Peyer's patch (tissue), 4 donors: Measurements from ENCODE around the gene ICE2.

Experiments used
- POLR2A ChIP-seq, 2 donors: fragments of 450-650 bp; IDR thresholded peaks; one replicate each; pipeline ENCODE4 v1.5.1; 2017; ENCODE audit warnings: antibody characterized with exemption in 2 of 2, mild to moderate bottlenecking in 2 of 2, moderate library complexity in 2 of 2
- TF ChIP-seq, protein P1 (sequence below), 6 experiments: fragments of 450-650 bp in 4 of 6; fragments of 200-600 bp in 2 of 6; sonication (generic) in 1 of 6; IDR thresholded peaks; one replicate each; pipeline ENCODE4 v1.5.1; 2017 to 2019; ENCODE audit warnings: antibody characterized with exemption in 6 of 6, mild to moderate bottlenecking in 3 of 6, moderate library complexity in 1 of 6

DNA sequence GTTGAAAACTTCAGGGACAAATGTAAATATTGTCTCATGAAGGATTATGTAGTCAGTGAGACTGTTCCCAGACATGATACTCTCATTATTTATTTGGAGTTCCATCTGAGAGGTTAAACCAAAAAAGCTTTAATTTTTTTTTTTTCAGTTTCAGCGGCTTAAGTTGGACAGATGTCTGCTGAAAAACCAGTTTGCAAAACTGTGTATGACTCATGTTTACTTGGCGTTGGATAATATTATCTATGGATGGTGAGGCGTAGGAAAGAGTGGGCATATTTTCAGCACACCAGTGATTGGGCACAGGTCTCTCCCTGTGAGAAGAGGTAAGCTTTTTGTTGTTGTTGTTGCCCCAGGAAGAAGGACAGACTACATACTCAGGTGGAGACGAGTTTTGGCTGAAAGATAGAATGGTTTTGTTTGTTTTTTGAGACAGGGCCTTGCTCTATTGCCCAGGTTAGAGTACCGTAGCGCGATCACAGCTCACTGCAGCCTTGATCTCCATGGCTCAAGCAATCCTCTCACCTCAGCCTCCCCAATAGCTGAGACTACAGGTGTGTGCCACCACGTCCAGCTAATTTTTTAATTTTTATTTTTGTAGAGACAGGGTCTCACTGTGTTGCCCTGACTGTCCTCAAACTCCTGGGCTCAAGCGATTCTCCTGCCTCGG is 64.8 kb downstream of the ICE2 start:
- TF ChIP-seq, protein P1, sequence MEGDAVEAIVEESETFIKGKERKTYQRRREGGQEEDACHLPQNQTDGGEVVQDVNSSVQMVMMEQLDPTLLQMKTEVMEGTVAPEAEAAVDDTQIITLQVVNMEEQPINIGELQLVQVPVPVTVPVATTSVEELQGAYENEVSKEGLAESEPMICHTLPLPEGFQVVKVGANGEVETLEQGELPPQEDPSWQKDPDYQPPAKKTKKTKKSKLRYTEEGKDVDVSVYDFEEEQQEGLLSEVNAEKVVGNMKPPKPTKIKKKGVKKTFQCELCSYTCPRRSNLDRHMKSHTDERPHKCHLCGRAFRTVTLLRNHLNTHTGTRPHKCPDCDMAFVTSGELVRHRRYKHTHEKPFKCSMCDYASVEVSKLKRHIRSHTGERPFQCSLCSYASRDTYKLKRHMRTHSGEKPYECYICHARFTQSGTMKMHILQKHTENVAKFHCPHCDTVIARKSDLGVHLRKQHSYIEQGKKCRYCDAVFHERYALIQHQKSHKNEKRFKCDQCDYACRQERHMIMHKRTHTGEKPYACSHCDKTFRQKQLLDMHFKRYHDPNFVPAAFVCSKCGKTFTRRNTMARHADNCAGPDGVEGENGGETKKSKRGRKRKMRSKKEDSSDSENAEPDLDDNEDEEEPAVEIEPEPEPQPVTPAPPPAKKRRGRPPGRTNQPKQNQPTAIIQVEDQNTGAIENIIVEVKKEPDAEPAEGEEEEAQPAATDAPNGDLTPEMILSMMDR (IDR thresholded peaks at IDR 0.05) = no peak
- TF ChIP-seq POLR2A (IDR thresholded peaks at IDR 0.05) = no peak
